B cell (primary cell): Measurements from ENCODE around the gene ZNF57. TPM values are rescaled to one million over a fixed set of nuclear protein-coding genes. Genes with fewer than 3 reads are reported as not detected.
"Not testable (repeated sequence)": the region's sequence is repeated elsewhere in the genome, so short reads cannot be mapped to it uniquely, and the experiment has no call there.

Source experiments
- ATAC-seq: fragments of 200-7000 bp; cut with Tn5 transposase; one replicate; pipeline ENCODE4 v1.10.0; 2021; ENCODE audit warnings: low read depth, mild to moderate bottlenecking, moderate number of reproducible peaks, moderate library complexity
- CTCF ChIA-PET: fragments of 350-600 bp; sonication (Branson Sonifier 250); formaldehyde crosslinking; loops from one replicate; lab custom pipeline; 2021; ENCODE audit warnings: antibody characterized with exemption, inconsistent platforms; lab: Charles Lee
- POLR2A ChIA-PET: fragments of 350-600 bp; sonication (Branson Sonifier 250); formaldehyde crosslinking; loops from one replicate; lab custom pipeline; 2021; ENCODE audit warnings: antibody characterized with exemption; lab: Charles Lee
- DNase-seq: peaks from one replicate; pipeline ENCODE4 v3.0.0; 2013
- H2AFZ ChIP-seq: 2 replicates; pipeline ENCODE4 v1.6.1; 2012; ENCODE audit warnings: mild to moderate bottlenecking, low read depth, low read length; ENCODE audit not compliant: insufficient read depth, poor library complexity, severe bottlenecking
- H3K27ac ChIP-seq, 2 donors: 1 replicate in 1 of 2; 2 replicates in 1 of 2; pipeline ENCODE4 v1.5.1; 2012 to 2013; ENCODE audit warnings: low read length in 2 of 2, mild to moderate bottlenecking in 2 of 2, moderate library complexity in 1 of 2
- H3K27me3 ChIP-seq, 4 experiments: fragments of 200-600 bp in 1 of 4; sonication (generic) in 1 of 4; replicated peaks in 1 of 4; 1 replicate in 2 of 4; 2 replicates in 2 of 4; pipeline versions ENCODE4 v1.6.1 to v1.7.0; 2013 to 2016; ENCODE audit warnings: low read length in 3 of 4, mild to moderate bottlenecking in 2 of 4, mixed read lengths in 1 of 4, moderate library complexity in 1 of 4; ENCODE audit not compliant: insufficient read depth in 4 of 4, control insufficient read depth in 3 of 4; ENCODE audit errors: control extremely low read depth in 1 of 4
- H3K36me3 ChIP-seq, 2 experiments: replicated peaks in 1 of 2; 1 replicate in 1 of 2; 2 replicates in 1 of 2; pipeline versions ENCODE4 v1.6.1 to v1.7.1; 2013; ENCODE audit warnings: low read length in 1 of 2; ENCODE audit not compliant: insufficient read depth in 2 of 2, control insufficient read depth in 1 of 2; ENCODE audit errors: control extremely low read depth in 1 of 2, extremely low read depth in 1 of 2
- H3K4me1 ChIP-seq, 2 donors: fragments of 200-600 bp in 1 of 2; sonication (generic) in 1 of 2; 1 replicate in 1 of 2; 2 replicates in 1 of 2; pipeline versions ENCODE4 v1.5.1 to v1.6.1; 2013 to 2017; ENCODE audit warnings: low read length in 2 of 2; ENCODE audit not compliant: control insufficient read depth in 2 of 2, insufficient read depth in 2 of 2
- H3K4me2 ChIP-seq: replicated peaks from 2 replicates; pipeline ENCODE3; 2012; ENCODE audit warnings: mild to moderate bottlenecking, low read depth, low read length; ENCODE audit not compliant: poor library complexity, severe bottlenecking
- H3K4me3 ChIP-seq, 5 experiments: fragments of 200-600 bp in 1 of 5; sonication (generic) in 1 of 5; 1 replicate in 3 of 5; 2 replicates in 2 of 5; pipeline versions ENCODE4 v1.5.1 to v1.7.0; 2011 to 2016; ENCODE audit warnings: low read length in 4 of 5, mild to moderate bottlenecking in 4 of 5, low read depth in 2 of 5, control low read depth in 1 of 5, moderate library complexity in 1 of 5; ENCODE audit not compliant: insufficient read depth in 1 of 5; ENCODE audit errors: control extremely low read depth in 1 of 5, extremely low read depth in 1 of 5
- H3K79me2 ChIP-seq: fragments of 200-600 bp; sonication (generic); one replicate; pipeline ENCODE4 v1.6.0; 2016; ENCODE audit warnings: low read length; ENCODE audit not compliant: control insufficient read depth, insufficient read depth
- H3K9ac ChIP-seq: fragments of 200-600 bp; sonication (generic); 2 replicates; pipeline ENCODE4 v1.6.1; 2017; ENCODE audit warnings: mild to moderate bottlenecking, low read length, moderate library complexity
- H3K9me3 ChIP-seq, 3 donors: one replicate each; pipeline versions ENCODE4 v1.6.1 to v1.7.1; 2013; ENCODE audit warnings: low read length in 2 of 3; ENCODE audit not compliant: control insufficient read depth in 2 of 3, insufficient read depth in 1 of 3; ENCODE audit errors: control extremely low read depth in 1 of 3
- H4K20me1 ChIP-seq: 2 replicates; pipeline ENCODE4 v1.6.0; 2012; ENCODE audit warnings: mild to moderate bottlenecking, low read length; ENCODE audit not compliant: insufficient read depth, control insufficient read depth, poor library complexity, severe bottlenecking
- H3K27ac Mint-ChIP-seq: one replicate; pipeline ENCODE4 v1.8.0; 2021; ENCODE audit warnings: mixed read lengths
- H3K27me3 Mint-ChIP-seq: one replicate; pipeline ENCODE4 v1.8.0; 2021; ENCODE audit warnings: mixed read lengths
- H3K4me1 Mint-ChIP-seq: one replicate; pipeline ENCODE4 v1.8.0; 2021; ENCODE audit warnings: mixed read lengths
- H3K4me3 Mint-ChIP-seq: one replicate; pipeline ENCODE4 v1.8.0; 2021; ENCODE audit warnings: mixed read lengths
- H3K9me3 Mint-ChIP-seq: one replicate; pipeline ENCODE4 v1.8.0; 2022; ENCODE audit warnings: mixed read lengths; ENCODE audit not compliant: insufficient read depth
- CTCF ChIP-seq: fragments of 200-600 bp; IDR thresholded peaks from one replicate; pipeline ENCODE4 v1.8.0; 2022; ENCODE audit warnings: antibody characterized with exemption, mild to moderate bottlenecking
- EZH2 ChIP-seq: IDR thresholded peaks from 2 replicates; pipeline ENCODE4 v1.6.1; 2012; ENCODE audit warnings: borderline replicate concordance, low read depth, mild to moderate bottlenecking, moderate library complexity, low read length; ENCODE audit not compliant: insufficient read depth, poor library complexity, severe bottlenecking
- WGBS: methylation state at CpG from one replicate; pipeline ENCODE4 v1.1.5; 2013; ENCODE audit warnings: missing lambda C conversion rate; ENCODE audit not compliant: insufficient coverage; 5-methylcytosine and 5-hydroxymethylcytosine counted together
- intact Hi-C: fragments of 100-400 bp; cut with micrococcal nuclease; formaldehyde crosslinking; loops from one replicate; pipeline ENCODE4 v1.10.0; 2022
- polyA plus RNA-seq: library from polyadenylated mRNA; depleted of rRNA; stranded (reverse); fragments of >200 nt; gene quantifications from 2 replicates; pipeline ENCODE4 v1.2.3, GENCODE V29; 2012
- total RNA-seq, 2 donors: library from RNA; stranded (reverse); fragments of 120-200 nt in 1 of 2; gene quantifications; 1 replicate in 1 of 2; 2 replicates in 1 of 2; pipeline versions ENCODE4 v1.2.3 to v1.2.4, GENCODE V29; 2013 to 2022

Gene ZNF57
- total and polyA plus RNA-seq, 2 donors (not counting 1 experiment from before 2014, with no cell fraction given): 1.4 to 3.4 TPM

GRCh38 chr19:2933490-2933910, 32.8 kb downstream of the ZNF57 start:
- ChIA-PET POLR2A (no interaction called here), CTCF (no interaction called here)

GRCh38 chr19:2935863-2936262, 35.1 kb downstream of the ZNF57 start:
- H3K4me1 Mint-ChIP-seq, H3K27me3 ChIP-seq, H3K4me1 ChIP-seq, POLR2A ChIA-PET, H3K9ac ChIP-seq, DNase-seq, H3K4me3 ChIP-seq, H3K27ac Mint-ChIP-seq, H3K4me2 ChIP-seq, H3K4me3 Mint-ChIP-seq, H4K20me1 ChIP-seq, intact Hi-C loops, ATAC-seq, H3K27ac ChIP-seq, H2AFZ ChIP-seq, H3K27me3 Mint-ChIP-seq: not testable (repeated sequence)
- peaks cover 16% of the 10 kb centered on the region for H3K79me2 ChIP-seq
- peaks cover 4 to 52% (median 30%) of the 10 kb centered on the region in 3 donors for H3K9me3 ChIP-seq
- peaks cover 14% of the 10 kb centered on the region for H3K9me3 Mint-ChIP-seq
- CTCF ChIA-PET: interaction anchor here (0.6 kb wide), 1 partner anchor 172 kb away, joined by 3 read pairs; no protein-coding TSS in a partner anchor
- H3K36me3 ChIP-seq: peaks cover 0 to 40% of the 10 kb centered on the region in 2 experiments
- no CpG with 5 or more reads among the region's 4 CpGs for WGBS

More at GRCh38 chr19:2933490-2933910, 32.8 kb downstream of the ZNF57 start:
- DNase-seq (no peak), ATAC-seq (no peak)
- H3K4me3 ChIP-seq: no peak overlapping the region
- no peak overlapping the region for H2AFZ ChIP-seq
- no peaks in the 10 kb centered on the region for H3K27me3 Mint-ChIP-seq
- H3K9ac ChIP-seq: no peak overlapping the region
- H3K27ac Mint-ChIP-seq: no peak overlapping the region
- 97% methylated on average over 15 of the region's 18 CpGs for WGBS
- H4K20me1 ChIP-seq: no peaks in the 10 kb centered on the region
- TF ChIP-seq EZH2 (no peak), CTCF (no peak)
- no peak overlapping the region for H3K4me2 ChIP-seq
- no peaks in the 10 kb centered on the region for H3K4me1 Mint-ChIP-seq
- intact Hi-C loops: no loop called here
- H3K36me3 ChIP-seq: peaks cover 0 to 36% of the 10 kb centered on the region in 2 experiments
- H3K9me3 Mint-ChIP-seq: peaks cover 18% of the 10 kb centered on the region
- H3K79me2 ChIP-seq: peaks cover 7% of the 10 kb centered on the region
- no peak overlapping the region for H3K27ac ChIP-seq
- no peaks in the 10 kb centered on the region for H3K4me1 ChIP-seq
- no peak overlapping the region for H3K4me3 Mint-ChIP-seq
- no peaks in the 10 kb centered on the region for H3K27me3 ChIP-seq
- peaks cover 4 to 60% (median 33%) of the 10 kb centered on the region in 3 donors for H3K9me3 ChIP-seq
